A549 (cell line): ENCODE measurements around the gene SLIT3. TPM values are rescaled to one million over a fixed set of nuclear protein-coding genes. Genes with fewer than 3 reads are reported as not detected.

ENCODE experiments used
- ATAC-seq, 2 experiments: fragments of 200-7000 bp in 1 of 2; fragments of >200 bp in 1 of 2; cut with Nextera tagmentation in 1 of 2; cut with Tn5 transposase in 1 of 2; 3 replicates each; pipeline versions ENCODE4 v1.8.0 to v1.9.1; 2018 to 2020; ENCODE audit warnings: mild to moderate bottlenecking in 1 of 2, moderate library complexity in 1 of 2
- CTCF ChIA-PET: fragments of 300-600 bp; sonication (Branson Sonifier 250); formaldehyde crosslinking; extraction: SDS; loops from one replicate; lab custom pipeline; 2021; ENCODE audit warnings: antibody characterized with exemption, inconsistent platforms; lab: Yijun Ruan, JAX
- POLR2A ChIA-PET: fragments of 350-600 bp; formaldehyde crosslinking; extraction: SDS; loops from one replicate; lab custom pipeline; 2021; ENCODE audit warnings: antibody characterized with exemption, inconsistent platforms; lab: Yijun Ruan, JAX
- DNase-seq, 2 experiments: peaks; one replicate each; pipeline versions ENCODE4 v3.0.0 to v3.0.0-alpha.2; 2011 to 2016; ENCODE audit warnings: low read depth in 1 of 2, low spot score in 1 of 2
- FAIRE-seq: peaks from 2 replicates; lab custom pipeline; 2011; peaks lifted over from hg19 to GRCh38; lab: Jason Lieb, UNC
- H3K27ac ChIP-seq, 2 experiments: fragments of >200 bp; sonication (Bioruptor Twin); formaldehyde crosslinking; 3 replicates each; pipeline ENCODE4 v1.5.1; 2016 to 2017
- H3K4me1 ChIP-seq: fragments of >200 bp; sonication (Bioruptor Twin); formaldehyde crosslinking; 3 replicates; pipeline ENCODE4 v1.6.1; 2016
- H3K4me2 ChIP-seq: fragments of >200 bp; sonication (Bioruptor Twin); formaldehyde crosslinking; 3 replicates; pipeline ENCODE4 v1.6.1; 2016
- H3K4me3 ChIP-seq: fragments of >200 bp; sonication (Bioruptor Twin); formaldehyde crosslinking; 3 replicates; pipeline ENCODE4 v1.5.1; 2016
- H3K9me3 ChIP-seq: fragments of >200 bp; sonication (Bioruptor Twin); formaldehyde crosslinking; 3 replicates; pipeline ENCODE4 v1.6.1; 2016
- CBX2 ChIP-seq: fragments of 200-600 bp; sonication (generic); IDR thresholded peaks from 2 replicates; pipeline ENCODE4 v1.6.1; 2016; ENCODE audit warnings: low read depth, mild to moderate bottlenecking, borderline replicate concordance
- CBX8 ChIP-seq: fragments of 200-600 bp; sonication (generic); IDR thresholded peaks from 2 replicates; pipeline ENCODE4 v1.6.1; 2016
- CEBPB ChIP-seq, 2 experiments: fragments of >200 bp in 1 of 2; sonication (Bioruptor Twin) in 1 of 2; formaldehyde crosslinking in 1 of 2; IDR thresholded peaks; 2 replicates each; pipeline ENCODE4 v1.6.1; 2012 to 2016
- HEYL ChIP-seq: fragments of 250-450 bp; sonication (Bioruptor Pico); IDR thresholded peaks from 2 replicates; pipeline ENCODE4 v1.8.0; 2021; ENCODE audit warnings: mild to moderate bottlenecking, moderate library complexity
- HOXB13 ChIP-seq: fragments of 250-450 bp; sonication (Bioruptor Pico); IDR thresholded peaks from 2 replicates; pipeline ENCODE4 v1.5.0; 2020; ENCODE audit warnings: low read depth, mild to moderate bottlenecking, moderate library complexity
- JUNB ChIP-seq: fragments of >200 bp; sonication (Bioruptor Twin); formaldehyde crosslinking; IDR thresholded peaks from 2 replicates; pipeline ENCODE4 v1.6.1; 2016
- KDM1A ChIP-seq: fragments of 200-600 bp; sonication (generic); IDR thresholded peaks from 2 replicates; pipeline ENCODE4 v1.6.1; 2016; ENCODE audit warnings: low read depth, mild to moderate bottlenecking
- MAFK ChIP-seq: fragments of 450-650 bp; IDR thresholded peaks from 2 replicates; pipeline ENCODE4 v1.6.1; 2014; ENCODE audit not compliant: partially characterized antibody
- PBX3 ChIP-seq: IDR thresholded peaks from 2 replicates; pipeline ENCODE4 v1.6.1; 2012
- PHF8 ChIP-seq: fragments of 200-600 bp; sonication (generic); IDR thresholded peaks from 2 replicates; pipeline ENCODE4 v1.6.1; 2016; ENCODE audit warnings: low read depth, mild to moderate bottlenecking, antibody characterized with exemption, moderate library complexity, borderline replicate concordance
- POLR2A ChIP-seq: IDR thresholded peaks from 2 replicates; pipeline ENCODE4 v1.6.1; 2012; ENCODE audit warnings: mild to moderate bottlenecking, low read length
- POLR2AphosphoS2 ChIP-seq: conservative IDR thresholded peaks from 2 replicates; pipeline ENCODE4 v1.6.1; 2012; ENCODE audit warnings: low read length, improper control_type of control experiment, inconsistent platforms
- RAD21 ChIP-seq, 2 experiments: fragments of >200 bp in 1 of 2; sonication (Bioruptor Twin) in 1 of 2; formaldehyde crosslinking in 1 of 2; IDR thresholded peaks in 1 of 2; conservative IDR thresholded peaks in 1 of 2; 2 replicates in 1 of 2; 3 replicates in 1 of 2; pipeline ENCODE4 v1.6.1; 2012 to 2018; ENCODE audit warnings: inconsistent platforms in 1 of 2
- RARB ChIP-seq: fragments of 250-450 bp; sonication (Bioruptor Pico); IDR thresholded peaks from 2 replicates; pipeline ENCODE4 v1.8.0; 2021; ENCODE audit warnings: mild to moderate bottlenecking, moderate library complexity
- RFX5 ChIP-seq: fragments of 450-650 bp; IDR thresholded peaks from 2 replicates; pipeline ENCODE4 v1.7.1; 2014; ENCODE audit warnings: antibody characterized with exemption, mild to moderate bottlenecking, moderate library complexity
- TFCP2L1 ChIP-seq: fragments of 250-450 bp; sonication (Bioruptor Pico); IDR thresholded peaks from 2 replicates; pipeline ENCODE4 v1.5.0; 2021; ENCODE audit warnings: mild to moderate bottlenecking
- ZC3H11A ChIP-seq: fragments of 450-650 bp; IDR thresholded peaks from 2 replicates; pipeline ENCODE4 v1.6.1; 2014; ENCODE audit warnings: antibody characterized with exemption, mild to moderate bottlenecking
- ZFP36 ChIP-seq: fragments of 450-650 bp; IDR thresholded peaks from 2 replicates; pipeline ENCODE4 v1.6.1; 2014; ENCODE audit warnings: borderline replicate concordance; ENCODE audit not compliant: partially characterized antibody
- WGBS: methylation state at CpG from one replicate; pipeline ENCODE4 v1.1.6; 2017; ENCODE audit errors: missing lambda C conversion rate; 5-methylcytosine and 5-hydroxymethylcytosine counted together
- polyA plus RNA-seq, 4 experiments: library from polyadenylated mRNA; depleted of rRNA in 3 of 4; stranded (reverse); fragments of >200 nt; fragmentation: RNase III in 1 of 4; extraction: RNeasy Plus Mini Kit Qiagen cat#74134 plus additional on column Dnase treatment in 1 of 4; gene quantifications; 2 replicates in 3 of 4; 3 replicates in 1 of 4; pipeline ENCODE4 v1.2.3, GENCODE V29; 2011 to 2017
- TF ChIP-seq, protein P1 (sequence below): IDR thresholded peaks from 2 replicates; pipeline ENCODE4 v1.6.1; 2012; ENCODE audit warnings: low read depth, borderline replicate concordance
- TF ChIP-seq, protein P2 (sequence below): fragments of 200-600 bp; sonication (generic); IDR thresholded peaks from 2 replicates; pipeline ENCODE4 v1.6.1; 2016; ENCODE audit warnings: antibody characterized with exemption, mild to moderate bottlenecking, moderate library complexity

SLIT3 gene
- polyA plus RNA-seq, 2 of the 4 experiments (the other 2 are of a cell fraction): 12.7 to 22.9 TPM

GRCh38 chr5:169173372-169173771, 127.6 kb downstream of the SLIT3 start (continued):
- TF ChIP-seq RFX5 (no peak), HOXB13 (CRISPR knock-in tag) (no peak), CBX2 (no peak), PBX3 (no peak)

DNA sequence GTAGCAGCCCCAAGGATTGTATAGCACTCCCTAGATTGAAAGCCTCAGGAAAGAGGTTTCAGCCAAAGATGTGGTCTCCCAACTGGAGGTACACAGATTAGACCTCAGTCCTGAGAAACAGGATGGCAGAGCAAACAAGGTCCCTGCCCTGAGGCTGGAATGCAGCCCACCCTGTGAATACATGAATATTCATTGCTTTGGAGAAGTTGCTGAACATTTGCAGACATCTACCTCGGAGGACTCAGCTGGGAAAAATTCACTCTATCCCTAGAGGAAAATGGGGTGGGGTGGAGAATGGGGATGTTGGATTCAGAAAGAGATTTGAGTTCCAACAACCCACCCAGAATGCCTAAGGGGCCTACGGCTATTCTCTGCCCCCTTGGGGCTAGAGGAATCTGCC, 129.4 kb downstream of the SLIT3 start:
- no peak for FAIRE-seq
- no peak for ATAC-seq

DNA sequence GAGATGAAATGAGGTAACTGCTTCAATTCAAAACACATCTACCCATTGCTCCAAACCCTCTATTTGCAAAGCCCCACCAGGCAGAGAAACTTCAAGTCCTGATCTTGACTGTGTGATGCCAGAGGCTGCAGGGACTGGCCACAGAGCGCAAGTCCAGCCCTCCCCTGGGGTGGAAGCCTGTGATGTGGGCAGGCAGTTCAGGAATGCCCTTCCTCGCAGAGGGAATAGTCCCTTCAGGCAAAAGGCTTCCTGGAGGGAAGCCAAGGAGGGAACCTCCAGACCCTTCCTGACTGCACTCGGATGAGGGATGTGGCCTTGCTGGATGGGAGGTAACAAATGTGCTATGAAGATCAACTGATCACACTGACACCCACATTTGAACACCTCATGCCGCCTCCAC, 131.2 kb downstream of the SLIT3 start:
- ATAC-seq (peak in 1 of 2 experiments; percentile 30; a peak in 1 of 6 replicates), FAIRE-seq (no peak), DNase-seq (no peak)
- H3K4me1 ChIP-seq: peaks cover 28% of the 10 kb centered on the region
- peak overlapping the region in 1 of 2 experiments; percentile 29; a peak in 1 of 6 replicates for H3K27ac ChIP-seq
- H3K4me2 ChIP-seq: no peak overlapping the region
- POLR2A ChIA-PET: no interaction called here
- WGBS: 86% methylated on average over 4 of the region's 4 CpGs
- TF ChIP-seq HEYL (CRISPR knock-in tag) (no peak), RFX5 (no peak), PBX3 (no peak), RAD21 (conservative IDR thresholded peaks at IDR 0.05 in 1 of 2, IDR thresholded peaks at IDR 0.05 in 1 of 2) (no peak), CEBPB (IDR thresholded peaks at IDR 0.05) (no peak)
- no peaks in the 10 kb centered on the region for H3K9me3 ChIP-seq
- H3K4me3 ChIP-seq: no peak overlapping the region
- CTCF ChIA-PET: no interaction called here

More for the DNA sequence above, 129.4 kb downstream of the SLIT3 start:
- Histone ChIP-seq H3K9me3 (no peaks in the 10 kb centered on the region), H3K4me3 (no peak overlapping the region), H3K27ac (no peak overlapping the region), H3K4me2 (no peak overlapping the region), H3K4me1 (0 out of 3 replicates have a peak, but pooled peaks cover 13% of the 10 kb centered on the region)
- TF ChIP-seq ZFP36 (no peak), CEBPB (IDR thresholded peaks at IDR 0.05) (no peak), CBX2 (no peak), PHF8 (no peak), KDM1A (no peak), JUNB (no peak), RFX5 (no peak), CBX8 (no peak), TFCP2L1 (CRISPR knock-in tag) (no peak)
- TF ChIP-seq, protein P1, sequence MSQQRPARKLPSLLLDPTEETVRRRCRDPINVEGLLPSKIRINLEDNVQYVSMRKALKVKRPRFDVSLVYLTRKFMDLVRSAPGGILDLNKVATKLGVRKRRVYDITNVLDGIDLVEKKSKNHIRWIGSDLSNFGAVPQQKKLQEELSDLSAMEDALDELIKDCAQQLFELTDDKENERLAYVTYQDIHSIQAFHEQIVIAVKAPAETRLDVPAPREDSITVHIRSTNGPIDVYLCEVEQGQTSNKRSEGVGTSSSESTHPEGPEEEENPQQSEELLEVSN: no peak
- POLR2A ChIA-PET: no interaction called here
- no peak for DNase-seq
- CTCF ChIA-PET: no interaction called here
- 62% methylated on average over 2 of the region's 2 CpGs for WGBS

GRCh38 chr5:169168280-169168679, 132.7 kb downstream of the SLIT3 start:
- H3K4me1 ChIP-seq: peaks cover 43% of the 10 kb centered on the region
- WGBS: 84% methylated on average over 3 of the region's 3 CpGs
- ATAC-seq: no peak
- DNase-seq: no peak
- no peak overlapping the region for H3K4me2 ChIP-seq
- POLR2A ChIA-PET: no interaction called here
- CTCF ChIA-PET: interaction anchor here (0.8 kb wide), 1 partner anchor 380 kb away, joined by 3 read pairs; no protein-coding TSS in a partner anchor
- H3K4me3 ChIP-seq: no peak overlapping the region
- no peak for FAIRE-seq
- TF ChIP-seq HEYL (CRISPR knock-in tag) (no peak), POLR2AphosphoS2 (no peak), MAFK (no peak), POLR2A (no peak), RARB (CRISPR knock-in tag) (no peak), ZC3H11A (no peak)
- TF ChIP-seq, protein P2, sequence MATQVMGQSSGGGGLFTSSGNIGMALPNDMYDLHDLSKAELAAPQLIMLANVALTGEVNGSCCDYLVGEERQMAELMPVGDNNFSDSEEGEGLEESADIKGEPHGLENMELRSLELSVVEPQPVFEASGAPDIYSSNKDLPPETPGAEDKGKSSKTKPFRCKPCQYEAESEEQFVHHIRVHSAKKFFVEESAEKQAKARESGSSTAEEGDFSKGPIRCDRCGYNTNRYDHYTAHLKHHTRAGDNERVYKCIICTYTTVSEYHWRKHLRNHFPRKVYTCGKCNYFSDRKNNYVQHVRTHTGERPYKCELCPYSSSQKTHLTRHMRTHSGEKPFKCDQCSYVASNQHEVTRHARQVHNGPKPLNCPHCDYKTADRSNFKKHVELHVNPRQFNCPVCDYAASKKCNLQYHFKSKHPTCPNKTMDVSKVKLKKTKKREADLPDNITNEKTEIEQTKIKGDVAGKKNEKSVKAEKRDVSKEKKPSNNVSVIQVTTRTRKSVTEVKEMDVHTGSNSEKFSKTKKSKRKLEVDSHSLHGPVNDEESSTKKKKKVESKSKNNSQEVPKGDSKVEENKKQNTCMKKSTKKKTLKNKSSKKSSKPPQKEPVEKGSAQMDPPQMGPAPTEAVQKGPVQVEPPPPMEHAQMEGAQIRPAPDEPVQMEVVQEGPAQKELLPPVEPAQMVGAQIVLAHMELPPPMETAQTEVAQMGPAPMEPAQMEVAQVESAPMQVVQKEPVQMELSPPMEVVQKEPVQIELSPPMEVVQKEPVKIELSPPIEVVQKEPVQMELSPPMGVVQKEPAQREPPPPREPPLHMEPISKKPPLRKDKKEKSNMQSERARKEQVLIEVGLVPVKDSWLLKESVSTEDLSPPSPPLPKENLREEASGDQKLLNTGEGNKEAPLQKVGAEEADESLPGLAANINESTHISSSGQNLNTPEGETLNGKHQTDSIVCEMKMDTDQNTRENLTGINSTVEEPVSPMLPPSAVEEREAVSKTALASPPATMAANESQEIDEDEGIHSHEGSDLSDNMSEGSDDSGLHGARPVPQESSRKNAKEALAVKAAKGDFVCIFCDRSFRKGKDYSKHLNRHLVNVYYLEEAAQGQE: no peak
- no peaks in the 10 kb centered on the region for H3K9me3 ChIP-seq
- peak overlapping the region in 1 of 2 experiments; percentile 62; a peak in 2 of 6 replicates for H3K27ac ChIP-seq
